ENCODE measurements around the gene CDC25C.
A peak's percentile ranks its signal among the peaks of the same experiment; 100 is the strongest.
"Not testable (repeated sequence)": the region's sequence is repeated elsewhere in the genome, so short reads cannot be mapped to it uniquely, and the experiment has no call there.

Gene CDC25C

DNA sequence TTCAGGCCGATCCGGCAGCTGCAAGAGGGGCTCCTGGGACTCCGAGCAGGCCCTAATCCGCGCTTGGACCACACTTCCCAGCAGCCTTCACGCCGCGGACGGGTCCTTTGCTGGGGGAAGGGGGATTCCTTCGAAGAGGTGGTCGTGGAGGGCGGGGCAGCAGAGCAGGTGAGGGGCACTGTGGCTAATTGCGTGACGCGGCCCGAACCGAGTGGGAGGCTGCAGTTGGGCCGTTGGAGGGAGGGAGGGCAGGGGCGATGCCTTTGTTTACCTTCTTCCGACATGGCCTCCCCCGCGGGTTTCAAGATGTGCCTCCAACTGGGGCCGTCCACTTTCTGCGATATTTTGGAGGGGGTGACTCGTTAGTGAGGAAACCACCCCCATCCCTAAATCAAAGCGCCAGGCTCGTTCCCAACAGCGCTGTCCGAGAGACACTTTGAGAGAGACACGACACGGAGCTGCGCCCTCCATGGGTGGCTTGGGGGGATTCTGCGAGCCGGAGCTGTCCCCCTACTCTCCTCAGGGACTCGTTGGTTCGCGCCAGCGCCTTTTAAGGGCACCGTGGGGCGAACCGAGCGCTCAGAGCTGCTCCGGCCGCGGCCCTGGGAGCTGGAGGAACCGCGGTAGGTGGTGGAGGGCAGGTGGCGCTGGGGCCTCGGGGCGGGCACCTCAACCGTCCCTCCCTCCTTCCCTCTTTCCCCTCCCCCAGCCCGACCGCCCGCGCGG, 6.2 kb upstream of the CDC25C start, which contains the start of gene FAM53C:
Gene FAM53C, plus strand, starts transcription at position 582 of the 726 bp plus-strand sequence. CDS start 3,070 bp downstream, outside the sequence.
- TF ChIP-seq, protein P1, sequence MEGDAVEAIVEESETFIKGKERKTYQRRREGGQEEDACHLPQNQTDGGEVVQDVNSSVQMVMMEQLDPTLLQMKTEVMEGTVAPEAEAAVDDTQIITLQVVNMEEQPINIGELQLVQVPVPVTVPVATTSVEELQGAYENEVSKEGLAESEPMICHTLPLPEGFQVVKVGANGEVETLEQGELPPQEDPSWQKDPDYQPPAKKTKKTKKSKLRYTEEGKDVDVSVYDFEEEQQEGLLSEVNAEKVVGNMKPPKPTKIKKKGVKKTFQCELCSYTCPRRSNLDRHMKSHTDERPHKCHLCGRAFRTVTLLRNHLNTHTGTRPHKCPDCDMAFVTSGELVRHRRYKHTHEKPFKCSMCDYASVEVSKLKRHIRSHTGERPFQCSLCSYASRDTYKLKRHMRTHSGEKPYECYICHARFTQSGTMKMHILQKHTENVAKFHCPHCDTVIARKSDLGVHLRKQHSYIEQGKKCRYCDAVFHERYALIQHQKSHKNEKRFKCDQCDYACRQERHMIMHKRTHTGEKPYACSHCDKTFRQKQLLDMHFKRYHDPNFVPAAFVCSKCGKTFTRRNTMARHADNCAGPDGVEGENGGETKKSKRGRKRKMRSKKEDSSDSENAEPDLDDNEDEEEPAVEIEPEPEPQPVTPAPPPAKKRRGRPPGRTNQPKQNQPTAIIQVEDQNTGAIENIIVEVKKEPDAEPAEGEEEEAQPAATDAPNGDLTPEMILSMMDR (IDR thresholded peaks at IDR 0.05) = no peak
- peak; percentile 96 for DNase-seq (ENCODE audit: low spot score)
- Histone ChIP-seq H3K4me3 (peak within 1 kb of the TSS; percentile 86), H3K27ac (peak within 1 kb of the TSS; percentile 93 to 98)

DNA sequence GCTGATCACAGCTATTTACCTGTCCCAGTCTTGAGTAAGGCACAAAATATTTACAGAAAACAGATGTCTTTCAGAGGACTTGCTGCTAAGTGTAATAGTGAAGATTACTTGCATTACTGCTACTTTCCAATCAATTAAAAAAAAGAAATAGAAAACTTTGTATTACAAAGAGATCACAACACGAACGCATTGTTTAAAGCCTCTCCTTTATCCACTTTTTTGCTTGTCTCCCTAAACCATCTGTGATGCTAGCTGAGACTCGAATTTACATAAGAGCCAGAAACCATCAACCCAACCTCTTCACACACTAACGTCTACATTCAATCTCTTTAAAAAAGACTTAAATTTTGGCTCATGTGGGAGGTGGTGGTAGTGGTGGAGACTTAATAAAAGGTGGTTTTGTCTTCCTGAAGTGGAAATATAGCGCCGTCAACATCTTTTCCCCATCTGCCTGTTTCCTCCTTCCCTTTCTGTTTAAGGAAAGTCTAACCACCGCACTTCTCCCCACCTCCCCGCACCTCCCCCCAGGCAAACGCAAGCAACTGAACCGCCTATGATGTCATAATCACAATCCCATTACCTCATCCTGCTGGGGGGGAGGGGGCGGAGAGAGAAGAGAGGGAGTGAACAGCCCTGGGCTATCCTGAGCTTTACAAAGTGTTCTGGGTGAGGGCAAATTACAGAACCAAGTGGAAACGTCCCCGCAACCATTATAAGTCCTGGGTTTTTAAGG, 5.5 kb upstream of the CDC25C start:
- H3K4me3 ChIP-seq = peak overlapping the region; percentile 86
- peak overlapping the region; percentile 93 to 98 for H3K27ac ChIP-seq
- TF ChIP-seq, protein P1 (IDR thresholded peaks at IDR 0.05) = no peak
- DNase-seq (ENCODE audit: low spot score) = no peak

DNA sequence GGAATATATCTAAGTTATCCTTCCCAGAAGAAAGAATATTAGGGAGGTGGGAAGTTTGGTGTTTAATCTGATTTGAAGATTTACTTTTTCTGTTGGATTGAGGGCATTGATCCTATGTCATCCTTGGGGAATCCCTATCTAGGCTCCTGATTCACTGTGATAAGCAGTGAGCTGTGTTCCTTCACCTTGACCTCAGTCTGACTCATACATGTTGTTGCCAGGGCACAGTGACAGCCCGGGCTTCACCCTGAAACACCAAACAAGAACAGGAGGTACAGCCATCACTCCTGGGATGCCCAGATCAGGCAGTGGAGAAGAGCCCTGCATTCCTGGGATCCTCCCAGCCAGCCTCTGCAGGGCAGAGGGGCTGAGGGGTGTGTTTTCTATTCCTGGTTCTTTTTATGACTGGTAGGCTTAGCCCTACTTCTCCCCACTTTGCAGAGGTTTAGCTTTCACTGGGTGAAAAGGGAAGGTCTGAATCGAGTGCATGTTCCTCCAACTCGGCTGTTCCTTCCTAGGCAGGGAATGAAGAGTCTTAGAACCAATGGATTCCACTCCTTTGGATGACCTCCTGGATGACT, 3.4 kb upstream of the CDC25C start:
- Histone ChIP-seq H3K27ac (no peak overlapping the region), H3K4me3 (no peak overlapping the region)
- no peak for DNase-seq (ENCODE audit: low spot score)
- TF ChIP-seq, protein P1 (IDR thresholded peaks at IDR 0.05) = no peak

DNA sequence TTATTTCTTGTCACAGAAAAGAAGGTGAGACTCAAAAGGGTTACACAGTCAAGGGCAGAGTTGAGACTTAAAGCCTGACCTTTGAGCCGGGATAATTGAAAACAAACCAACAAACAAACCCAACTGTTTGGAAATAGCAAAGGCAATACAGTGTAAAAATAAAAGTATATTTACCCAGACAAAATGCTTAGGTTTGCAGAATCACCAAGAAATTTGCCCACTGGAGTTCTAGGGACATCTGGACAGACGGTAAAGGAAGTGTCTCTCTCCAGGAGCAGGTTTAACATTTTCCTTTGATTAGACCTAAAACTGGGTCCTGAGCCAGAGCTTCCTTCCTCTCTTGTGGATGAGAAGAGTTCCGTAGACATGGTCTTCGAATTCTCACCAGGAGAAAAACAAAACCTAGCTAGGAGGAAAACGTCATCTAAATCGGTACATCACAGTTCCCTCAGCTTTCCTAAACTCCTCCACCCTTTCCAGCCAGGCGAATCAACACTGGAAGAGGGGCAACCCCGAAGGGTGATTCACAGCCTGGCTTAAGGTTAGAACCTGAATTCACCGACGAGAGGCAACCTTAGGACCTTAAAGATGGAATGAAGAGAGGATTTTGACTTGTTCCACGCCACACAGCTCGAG, 673 bp downstream of the CDC25C start:
- TF ChIP-seq, protein P1 (IDR thresholded peaks at IDR 0.05) = no peak
- H3K4me3 ChIP-seq = peak overlapping the region; percentile 68
- no peak for DNase-seq (ENCODE audit: low spot score)
- H3K27ac ChIP-seq = no peak overlapping the region

DNA sequence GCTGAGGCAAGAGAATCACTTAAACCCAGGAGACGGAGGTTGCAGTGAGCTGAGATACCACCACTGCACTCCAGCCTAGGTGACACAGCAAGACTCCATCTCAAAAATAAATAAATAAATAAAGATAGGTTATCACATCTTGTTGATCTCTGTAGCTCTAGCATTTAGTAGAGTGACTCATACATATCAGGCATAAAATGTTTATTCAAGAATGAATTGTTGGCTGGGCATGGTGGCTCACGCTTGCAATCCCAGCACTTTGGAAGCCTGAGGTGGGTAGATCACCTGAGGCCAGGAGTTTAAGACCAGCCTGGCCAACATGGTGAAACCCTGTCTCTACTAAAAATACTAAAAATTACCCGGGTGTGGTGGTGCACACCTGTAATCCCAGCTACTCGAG, 13.4 kb downstream of the CDC25C start:
- H3K4me3 ChIP-seq; DNase-seq (ENCODE audit: low spot score); H3K27ac ChIP-seq: not testable (repeated sequence)

DNA sequence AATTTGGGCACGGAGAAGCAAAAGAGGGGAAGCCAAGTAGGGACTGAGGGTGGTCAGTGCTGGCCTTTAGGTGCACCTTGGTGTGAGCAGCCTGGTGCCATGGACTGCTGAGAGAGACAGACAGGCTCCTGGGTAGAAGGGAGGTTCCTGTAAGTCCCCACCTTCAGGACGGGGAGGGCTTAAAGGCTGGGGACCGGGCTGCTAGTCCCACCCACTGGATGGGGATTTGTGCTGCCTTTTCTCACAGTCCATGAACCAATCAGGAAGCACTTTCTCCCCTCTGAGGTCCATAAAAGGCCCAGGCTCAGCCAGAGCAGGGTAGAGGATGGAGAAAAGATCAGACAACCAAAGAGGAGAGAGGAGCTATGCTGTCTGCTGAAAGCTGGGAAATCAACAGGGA, 15.2 kb downstream of the CDC25C start:
- no peak overlapping the region for H3K4me3 ChIP-seq
- no peak overlapping the region for H3K27ac ChIP-seq
- no peak for DNase-seq (ENCODE audit: low spot score)
- TF ChIP-seq, protein P1 (IDR thresholded peaks at IDR 0.05) = no peak

DNA sequence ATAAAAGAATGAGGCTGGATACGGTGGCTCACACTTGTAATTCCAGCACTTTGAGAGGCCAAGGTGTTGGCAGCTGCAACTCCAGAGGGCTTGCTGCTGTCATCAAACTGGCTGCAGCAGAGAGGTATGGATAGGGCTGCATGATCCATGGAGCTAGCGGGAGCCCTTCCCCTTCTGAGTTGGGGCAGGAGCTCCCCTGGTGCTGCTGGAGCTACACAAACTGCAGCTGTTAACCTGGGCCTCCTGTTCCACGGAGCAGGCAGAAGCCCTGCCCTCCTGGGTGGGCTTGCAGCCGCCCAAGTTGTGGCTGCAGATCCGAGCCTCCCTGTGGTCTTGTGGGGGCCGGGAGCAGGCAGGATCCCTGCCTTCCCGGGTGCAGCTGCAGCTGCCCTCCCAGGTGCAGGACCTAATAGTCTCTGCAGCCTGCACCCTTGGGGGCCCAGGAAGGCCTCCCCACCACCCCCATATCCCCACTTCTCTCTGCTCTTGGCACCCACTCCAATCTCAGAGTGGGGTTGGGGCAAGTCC, 15.8 kb downstream of the CDC25C start:
- TF ChIP-seq, protein P1 (IDR thresholded peaks at IDR 0.05) = no peak
- Histone ChIP-seq H3K4me3 (no peak overlapping the region), H3K27ac (no peak overlapping the region)
- no peak for DNase-seq (ENCODE audit: low spot score)

Data from coronary artery (tissue), 2 donors.